Vagina (tissue), 2 donors: ENCODE measurements around the gene ANKRD11. TPM values are rescaled to one million over a fixed set of nuclear protein-coding genes. Genes with fewer than 3 reads are reported as not detected.

Experiments
- DNase-seq, 2 donors: peaks; one replicate each; pipeline ENCODE4 v3.0.0-alpha.2; 2017; ENCODE audit errors: extremely low spot score in 2 of 2
- H3K27ac ChIP-seq: fragments of 200-600 bp; sonication (generic); one replicate; pipeline ENCODE4 v1.5.1; 2019
- H3K27me3 ChIP-seq: fragments of 200-600 bp; sonication (generic); one replicate; pipeline ENCODE4 v1.5.1; 2019
- H3K36me3 ChIP-seq, 2 donors: fragments of 200-600 bp; sonication (generic); one replicate each; pipeline ENCODE4 v1.5.1; 2017 to 2019
- H3K4me1 ChIP-seq: fragments of 200-600 bp; sonication (generic); one replicate; pipeline ENCODE4 v1.5.1; 2019
- H3K4me3 ChIP-seq, 2 donors: fragments of 200-600 bp; sonication (generic); 1 replicate in 1 of 2; 2 replicates in 1 of 2; pipeline ENCODE4 v1.5.1; 2016 to 2019
- H3K9me3 ChIP-seq: fragments of 200-600 bp; sonication (generic); one replicate; pipeline ENCODE4 v1.5.1; 2019
- CTCF ChIP-seq, 3 experiments: fragments of 450-650 bp in 2 of 3; fragments of 200-600 bp in 1 of 3; sonication (generic) in 1 of 3; IDR thresholded peaks; one replicate each; pipeline ENCODE4 v1.5.1; 2017 to 2019; ENCODE audit warnings: antibody characterized with exemption in 3 of 3, mild to moderate bottlenecking in 2 of 3, moderate library complexity in 2 of 3
- POLR2A ChIP-seq, 2 donors: fragments of 450-650 bp; IDR thresholded peaks; one replicate each; pipeline ENCODE4 v1.6.1; 2017; ENCODE audit warnings: antibody characterized with exemption in 2 of 2, mild to moderate bottlenecking in 2 of 2, moderate library complexity in 2 of 2
- POLR2AphosphoS5 ChIP-seq, 2 donors: sonication (generic); formaldehyde crosslinking; IDR thresholded peaks; one replicate each; pipeline ENCODE4 v1.9.0; 2017; ENCODE audit warnings: antibody characterized with exemption in 2 of 2, mild to moderate bottlenecking in 2 of 2, low read depth in 1 of 2; ENCODE audit not compliant: insufficient read depth in 1 of 2
- intact Hi-C: fragments of 100-400 bp; cut with DNase I; formaldehyde crosslinking; loops from one replicate; pipeline ENCODE4 v1.15.1; 2023
- total RNA-seq: library from RNA; depleted of rRNA; stranded (reverse); fragments of >200 nt; gene quantifications from one replicate; pipeline ENCODE4 v1.2.3, GENCODE V29; 2016

Gene ANKRD11
- total RNA-seq, 1 donor from 2014 or later = 135 TPM

- TF ChIP-seq POLR2A (IDR thresholded peaks at IDR 0.05) = no peak
- TF ChIP-seq POLR2AphosphoS5 (IDR thresholded peaks at IDR 0.05; ENCODE audit: insufficient read depth in 1 of 2, low read depth in 1 of 2) = peak in 1 of 2 donors; percentile 26
- intact Hi-C loops = loop anchor here (5.0 kb wide), 1 partner anchor 185 kb away; the partner anchor contains the start of gene SPG7
- no peaks in the 10 kb centered on the region for H3K36me3 ChIP-seq
- H3K4me1 ChIP-seq = peaks cover 97% of the 10 kb centered on the region
- no peak overlapping the region for H3K27ac ChIP-seq
- no peak for DNase-seq
- H3K27me3 ChIP-seq = no peaks in the 10 kb centered on the region
- no peak overlapping the region for H3K4me3 ChIP-seq
- no peaks in the 10 kb centered on the region for H3K9me3 ChIP-seq
Observed at GRCh38 chr16:89322321-89323119, 167.8 kb downstream of the ANKRD11 start.

- Histone ChIP-seq H3K4me3 (peak overlapping the region; percentile 4 to 42), H3K27me3 (no peaks in the 10 kb centered on the region), H3K36me3 (no peaks in the 10 kb centered on the region), H3K4me1 (peaks cover 100% of the 10 kb centered on the region), H3K9me3 (no peaks in the 10 kb centered on the region), H3K27ac (peak overlapping the region; percentile 64)
- no peak for DNase-seq
- intact Hi-C loops = loop anchor here (5.0 kb wide), 1 partner anchor 186 kb away; the partner anchor contains the start of gene SPG7
- TF ChIP-seq POLR2AphosphoS5 (IDR thresholded peaks at IDR 0.05; ENCODE audit: insufficient read depth in 1 of 2, low read depth in 1 of 2) (peak in 1 of 2 donors; percentile 8), CTCF (IDR thresholded peaks at IDR 0.05) (no peak), POLR2A (IDR thresholded peaks at IDR 0.05) (no peak)
Observed at GRCh38 chr16:89320782-89321501, 169.4 kb downstream of the ANKRD11 start.

DNA sequence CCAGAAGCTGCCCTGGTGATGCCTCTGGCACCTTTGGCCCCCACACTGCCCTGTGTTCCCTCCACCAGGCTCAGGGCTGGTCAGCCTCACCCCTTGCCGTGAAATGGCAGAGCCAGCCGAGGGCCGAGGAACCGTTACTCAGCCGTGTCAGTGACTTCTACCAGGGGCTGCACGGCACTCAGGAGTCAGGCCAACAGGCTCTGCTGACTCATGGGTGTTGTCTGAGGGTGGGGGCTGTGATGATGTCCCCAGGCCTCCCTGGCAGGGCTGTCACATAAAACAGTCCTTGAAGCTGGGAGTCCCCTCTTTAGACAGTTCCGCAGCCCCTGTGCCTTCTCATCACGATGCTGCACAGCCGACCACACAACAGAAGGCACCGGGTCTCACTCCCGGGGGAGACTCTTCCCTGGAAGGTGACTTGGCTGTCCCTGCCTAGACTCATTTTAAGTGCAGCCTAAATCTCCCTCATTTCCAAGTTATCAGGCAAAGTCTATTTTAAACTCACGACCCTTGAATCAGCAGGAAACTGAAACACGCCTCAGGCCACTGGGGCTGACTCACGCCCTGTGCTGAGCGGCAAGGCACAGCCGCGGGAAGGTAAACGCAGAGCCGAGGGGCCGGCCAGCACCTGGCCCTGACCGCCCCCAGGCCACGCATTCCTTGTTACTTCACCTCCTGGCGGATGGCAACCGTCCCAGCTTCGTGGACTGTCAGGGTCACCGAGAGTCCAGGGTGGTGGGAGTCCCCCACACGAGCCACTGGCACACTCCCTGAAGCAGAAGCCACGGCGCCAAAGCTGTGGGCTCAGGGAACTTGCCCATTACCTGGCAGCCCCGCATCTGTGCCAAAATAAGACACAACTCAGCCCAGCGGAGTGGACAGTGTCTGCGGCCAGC, 170.2 kb downstream of the ANKRD11 start:
- Histone ChIP-seq H3K9me3 (no peaks in the 10 kb centered on the region), H3K4me3 (peak overlapping the region; percentile 4 to 42), H3K36me3 (no peaks in the 10 kb centered on the region), H3K27me3 (no peaks in the 10 kb centered on the region), H3K4me1 (peaks cover 100% of the 10 kb centered on the region), H3K27ac (peak overlapping the region; percentile 64)
- DNase-seq = no peak
- intact Hi-C loops = loop anchor here (5.0 kb wide), 1 partner anchor 187 kb away; the partner anchor contains the start of gene SPG7
- TF ChIP-seq POLR2AphosphoS5 (IDR thresholded peaks at IDR 0.05; ENCODE audit: insufficient read depth in 1 of 2, low read depth in 1 of 2) (peak in 1 of 2 donors; percentile 42), POLR2A (IDR thresholded peaks at IDR 0.05) (no peak), CTCF (IDR thresholded peaks at IDR 0.05) (no peak)

- no peak for DNase-seq
- peak overlapping the region in 1 of 2 donors; percentile 42 for H3K4me3 ChIP-seq
- peaks cover 100% of the 10 kb centered on the region for H3K4me1 ChIP-seq
- intact Hi-C loops = no loop called here
- no peaks in the 10 kb centered on the region for H3K9me3 ChIP-seq
- TF ChIP-seq POLR2AphosphoS5 (IDR thresholded peaks at IDR 0.05; ENCODE audit: insufficient read depth in 1 of 2, low read depth in 1 of 2) (no peak), CTCF (IDR thresholded peaks at IDR 0.05) (no peak), POLR2A (IDR thresholded peaks at IDR 0.05) (no peak)
- H3K36me3 ChIP-seq = no peaks in the 10 kb centered on the region
- H3K27me3 ChIP-seq = no peaks in the 10 kb centered on the region
- H3K27ac ChIP-seq = peak overlapping the region; percentile 64
Observed at GRCh38 chr16:89319631-89319885, 170.8 kb downstream of the ANKRD11 start.
